ENCODE measurements around the gene GAST. TPM values are rescaled to one million over a fixed set of nuclear protein-coding genes. Genes with fewer than 3 reads are reported as not detected.

The GAST gene
- total and polyA plus RNA-seq, 9 of the 15 experiments (the other 6 are each of a cell fraction or from before 2014, with no cell fraction given), result not detected

GRCh38 chr17:41676058-41676419 is 36.1 kb upstream of the GAST start:
- Histone ChIP-seq H3K9ac (ENCODE audit: insufficient read depth in 1 of 2, low read depth in 2 of 2, low read length in 2 of 2) (no peak overlapping the region), H2AFZ (ENCODE audit: low read depth, low read length) (peak overlapping the region; percentile 3), H3K27ac (ENCODE audit: extremely low read depth, low read depth, low read length) (peak overlapping the region; percentile 38; the same call in 1 of the 3 replicates), H3K4me1 (replicated peaks in 1 of 2; ENCODE audit: control insufficient read depth in 2 of 2, insufficient read depth in 2 of 2, low read length in 2 of 2) (peaks cover 21 to 45% of the 10 kb centered on the region in 2 experiments), H3K4me3 (no peak overlapping the region), H3K79me2 (ENCODE audit: control insufficient read depth, insufficient read depth, low read length) (no peaks in the 10 kb centered on the region), H3K9me3 (replicated peaks; ENCODE audit: control insufficient read depth, insufficient read depth, low read depth, low read length) (0 out of 2 replicates have a peak, but pooled peaks cover 3% of the 10 kb centered on the region), H3K36me3 (ENCODE audit: control insufficient read depth, insufficient read depth, low read length) (no peaks in the 10 kb centered on the region), H3K27me3 (ENCODE audit: control insufficient read depth in 2 of 2, insufficient read depth in 2 of 2, low read length in 2 of 2) (no peaks in the 10 kb centered on the region), H4K20me1 (replicated peaks; ENCODE audit: control insufficient read depth, insufficient read depth, low read length) (no peaks in the 10 kb centered on the region), H3K4me2 (ENCODE audit: insufficient read depth, low read length) (no peak overlapping the region), H3K9me1 (ENCODE audit: control insufficient read depth, insufficient read depth, low read length) (no peaks in the 10 kb centered on the region)
- no TSS peak for BruUV-seq (replicated peaks)
- DNase-seq (ENCODE audit: extremely low read depth in 1 of 4, low spot score in 3 of 4), result no peak
- whole genome bisulfite sequencing (ENCODE audit: insufficient coverage, low coverage, missing lambda C conversion rate), result 43% methylated on average over 3 of the region's 3 CpGs
- TF ChIP-seq MBD2 (IDR thresholded peaks at IDR 0.05; ENCODE audit: borderline replicate concordance, low read depth), result no peak
- no peak for TF ChIP-seq NR2C1 (IDR thresholded peaks at IDR 0.05)
- TF ChIP-seq NR2C1 (tag; IDR thresholded peaks at IDR 0.05), result no peak
- no peak for TF ChIP-seq U2AF2 (optimal IDR thresholded peaks at IDR 0.05; ENCODE audit: low read depth, low read length)
- 0 out of 2 replicates have a peak, but pooled peaks have one; percentile 13 for TF ChIP-seq ZNF766 (CRISPR knock-in tag; conservative IDR thresholded peaks at IDR 0.05)
- no peak for FAIRE-seq
- ATAC-seq, result no peak
- intact Hi-C loops (cut with micrococcal nuclease), result no loop called here
- POLR2A ChIA-PET, result interaction anchor here (1.0 to 9.1 kb wide), 4 partner anchors 8 to 27 kb away, joined by 4 to 406 read pairs (median 6); partner anchors contain the start of gene EIF1
- CTCF ChIA-PET (ENCODE audit: low intra/inter-chr PET ratio), result no interaction called here
- in situ Hi-C loops (cut with MboI), result no loop called here

GRCh38 chr17:41678411-41678906 is 33.7 kb upstream of the GAST start:
- DNase-seq (ENCODE audit: extremely low read depth in 1 of 4, low spot score in 3 of 4) (peak; percentile 38 to 86 (median 58)), ATAC-seq (peak; percentile 82), FAIRE-seq (no peak)
- Histone ChIP-seq H3K9me1 (ENCODE audit: control insufficient read depth, insufficient read depth, low read length) (no peaks in the 10 kb centered on the region), H3K4me2 (ENCODE audit: insufficient read depth, low read length) (peak overlapping the region; percentile 82), H3K27me3 (ENCODE audit: control insufficient read depth in 2 of 2, insufficient read depth in 2 of 2, low read length in 2 of 2) (no peaks in the 10 kb centered on the region), H3K27ac (ENCODE audit: extremely low read depth, low read depth, low read length) (peak overlapping the region; percentile 98), H3K79me2 (ENCODE audit: control insufficient read depth, insufficient read depth, low read length) (no peaks in the 10 kb centered on the region), H2AFZ (ENCODE audit: low read depth, low read length) (peak overlapping the region; percentile 52), H4K20me1 (replicated peaks; ENCODE audit: control insufficient read depth, insufficient read depth, low read length) (no peaks in the 10 kb centered on the region), H3K4me3 (peak overlapping the region; percentile 26), H3K36me3 (ENCODE audit: control insufficient read depth, insufficient read depth, low read length) (no peaks in the 10 kb centered on the region), H3K9ac (ENCODE audit: insufficient read depth in 1 of 2, low read depth in 2 of 2, low read length in 2 of 2) (peak overlapping the region; percentile 82 to 84), H3K9me3 (replicated peaks; ENCODE audit: control insufficient read depth, insufficient read depth, low read depth, low read length) (0 out of 2 replicates have a peak, but pooled peaks cover 3% of the 10 kb centered on the region), H3K4me1 (replicated peaks in 1 of 2; ENCODE audit: control insufficient read depth in 2 of 2, insufficient read depth in 2 of 2, low read length in 2 of 2) (peaks cover 28 to 45% of the 10 kb centered on the region in 2 experiments)
- intact Hi-C loops (cut with micrococcal nuclease) (no loop called here), in situ Hi-C loops (cut with MboI) (no loop called here)
- 8% methylated on average over 2 of the region's 2 CpGs for WGBS (ENCODE audit: insufficient coverage, low coverage, missing lambda C conversion rate)
- ChIA-PET CTCF (ENCODE audit: low intra/inter-chr PET ratio) (interaction anchor here (0.8 kb wide), 1 partner anchor 10 kb away, joined by 4 read pairs; the partner anchor contains the start of gene EIF1), POLR2A (interaction anchor here (0.7 to 9.1 kb wide), 22 partner anchors 10 to 1392 kb away, joined by 3 to 406 read pairs (median 4); partner anchors contain the start of genes EIF1, JUP and KRT19)
- TSS peak; percentile 99 for BruUV-seq (replicated peaks)
- TF ChIP-seq HLTF (IDR thresholded peaks at IDR 0.05) (0 out of 2 replicates have a peak, but pooled peaks have one; percentile 8), POLR2AphosphoS5 (IDR thresholded peaks at IDR 0.05; ENCODE audit: control insufficient read depth, insufficient read depth, low read depth, low read length) (peak; percentile 100), SPI1 (IDR thresholded peaks at IDR 0.05; ENCODE audit: borderline replicate concordance, low read depth, low read length) (no peak), PTTG1 (tag; IDR thresholded peaks at IDR 0.05; ENCODE audit: low read depth) (no peak), NRF1 (conservative IDR thresholded peaks at IDR 0.05 in 1 of 2, IDR thresholded peaks at IDR 0.05 in 1 of 2) (no peak), HNRNPH1 (optimal IDR thresholded peaks at IDR 0.05; ENCODE audit: low read depth, low read length) (peak; percentile 72), BRD9 (IDR thresholded peaks at IDR 0.05; ENCODE audit: low read depth, partially characterized antibody) (no peak), RBBP5 (IDR thresholded peaks at IDR 0.05; ENCODE audit: borderline replicate concordance, insufficient read depth, low read length, poor library complexity, severe bottlenecking) (no peak), ESRRA (IDR thresholded peaks at IDR 0.05; ENCODE audit: borderline replicate concordance, low read depth) (no peak), SRSF7 (optimal IDR thresholded peaks at IDR 0.05; ENCODE audit: low read depth, low read length) (no peak), PCBP1 (IDR thresholded peaks at IDR 0.05; ENCODE audit: low read depth, low read length, poor library complexity, severe bottlenecking) (no peak), NEUROD1 (IDR thresholded peaks at IDR 0.05; ENCODE audit: borderline replicate concordance, low read depth, low read length, partially characterized antibody) (peak; percentile 60)
